ENCODE results near the gene ITGAX.
"Not testable (repeated sequence)": the region's sequence is repeated elsewhere in the genome, so short reads cannot be mapped to it uniquely, and the experiment has no call there.

Gene ITGAX

DNA sequence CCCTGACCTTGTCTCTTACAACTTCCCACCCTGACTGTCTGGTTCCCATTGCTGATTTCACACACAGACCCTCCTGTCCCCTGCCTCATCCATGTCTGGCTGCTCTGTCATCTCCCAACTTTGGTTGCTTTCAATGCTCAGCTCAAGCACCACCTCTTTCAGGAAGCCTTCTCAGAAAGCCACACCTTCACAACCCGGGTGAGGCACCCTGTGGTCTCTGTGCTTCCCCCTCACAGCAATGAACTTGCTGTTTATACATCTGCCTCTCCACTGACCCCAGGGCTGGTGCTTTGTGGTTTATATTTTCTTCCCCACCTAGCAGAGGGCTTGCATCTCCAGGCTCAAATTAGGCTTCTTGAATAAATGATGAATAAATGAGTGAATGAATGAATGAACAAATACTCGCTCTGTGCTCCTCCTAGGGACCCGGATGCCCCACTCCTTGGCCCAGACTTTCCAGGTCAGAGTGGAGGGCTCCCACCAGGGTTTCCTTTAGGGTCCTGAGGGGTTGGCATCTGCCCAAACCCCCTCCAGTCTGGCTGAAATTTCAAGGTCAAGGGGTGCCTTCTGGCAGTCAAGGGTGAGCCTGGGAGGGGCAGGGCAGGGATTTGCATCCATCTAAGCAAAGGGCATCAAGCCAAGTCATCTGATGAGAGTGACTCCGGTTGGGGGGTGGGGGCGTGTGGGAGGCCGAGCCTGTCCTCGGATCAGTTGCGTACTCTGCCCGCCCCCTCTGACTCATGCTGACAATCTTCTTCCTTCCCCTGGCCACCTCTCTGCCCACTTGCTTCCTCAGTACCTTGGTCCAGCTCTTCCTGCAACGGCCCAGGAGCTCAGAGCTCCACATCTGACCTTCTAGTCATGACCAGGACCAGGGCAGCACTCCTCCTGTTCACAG is at the start of gene ITGAX:
Gene ITGAX, plus strand, starts transcription at position 783 of the 898 bp plus-strand sequence. Its CDS starts 79 bp downstream, at position 862.
- no peak for DNase-seq (ENCODE audit: low read depth)

GRCh38 chr16:31305219-31305618 is 49.8 kb upstream of the ITGAX start:
- no peak for DNase-seq (ENCODE audit: low read depth)
- TF ChIP-seq, protein P1, sequence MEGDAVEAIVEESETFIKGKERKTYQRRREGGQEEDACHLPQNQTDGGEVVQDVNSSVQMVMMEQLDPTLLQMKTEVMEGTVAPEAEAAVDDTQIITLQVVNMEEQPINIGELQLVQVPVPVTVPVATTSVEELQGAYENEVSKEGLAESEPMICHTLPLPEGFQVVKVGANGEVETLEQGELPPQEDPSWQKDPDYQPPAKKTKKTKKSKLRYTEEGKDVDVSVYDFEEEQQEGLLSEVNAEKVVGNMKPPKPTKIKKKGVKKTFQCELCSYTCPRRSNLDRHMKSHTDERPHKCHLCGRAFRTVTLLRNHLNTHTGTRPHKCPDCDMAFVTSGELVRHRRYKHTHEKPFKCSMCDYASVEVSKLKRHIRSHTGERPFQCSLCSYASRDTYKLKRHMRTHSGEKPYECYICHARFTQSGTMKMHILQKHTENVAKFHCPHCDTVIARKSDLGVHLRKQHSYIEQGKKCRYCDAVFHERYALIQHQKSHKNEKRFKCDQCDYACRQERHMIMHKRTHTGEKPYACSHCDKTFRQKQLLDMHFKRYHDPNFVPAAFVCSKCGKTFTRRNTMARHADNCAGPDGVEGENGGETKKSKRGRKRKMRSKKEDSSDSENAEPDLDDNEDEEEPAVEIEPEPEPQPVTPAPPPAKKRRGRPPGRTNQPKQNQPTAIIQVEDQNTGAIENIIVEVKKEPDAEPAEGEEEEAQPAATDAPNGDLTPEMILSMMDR (conservative IDR thresholded peaks at IDR 0.05; ENCODE audit: low read length): no peak
- H3K4me3 ChIP-seq (ENCODE audit: low read length): no peak overlapping the region

More for the DNA sequence above, at the start of gene ITGAX:
- no peak within 1 kb of the TSS for H3K4me3 ChIP-seq (ENCODE audit: low read length)
- TF ChIP-seq, protein P1 (conservative IDR thresholded peaks at IDR 0.05; ENCODE audit: low read length): no peak

GRCh38 chr16:31308381-31308780 is 46.6 kb upstream of the ITGAX start:
- not testable (repeated sequence) for H3K4me3 ChIP-seq (ENCODE audit: low read length); DNase-seq (ENCODE audit: low read depth)

DNA sequence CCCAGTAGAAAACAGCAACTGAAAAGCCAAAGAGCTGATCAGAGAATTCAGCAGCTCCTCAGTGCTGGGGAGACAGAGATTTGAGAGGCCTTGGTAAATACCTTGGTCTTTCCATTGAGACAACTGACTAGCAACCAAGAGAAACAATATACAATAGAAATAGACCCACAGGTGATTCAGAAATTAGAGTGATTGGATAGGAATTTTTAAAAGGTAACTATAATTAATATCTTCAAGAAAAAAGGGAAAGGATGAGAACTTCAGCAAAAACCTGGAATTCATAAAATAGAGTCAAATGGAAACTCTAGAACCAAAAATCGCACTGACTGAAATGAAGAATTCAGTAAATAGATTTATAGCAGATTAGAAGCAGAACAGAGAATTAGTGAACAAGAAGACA is 32.5 kb upstream of the ITGAX start:
- TF ChIP-seq, protein P1 (conservative IDR thresholded peaks at IDR 0.05; ENCODE audit: low read length): no peak
- no peak overlapping the region for H3K4me3 ChIP-seq (ENCODE audit: low read length)
- no peak for DNase-seq (ENCODE audit: low read depth)

DNA sequence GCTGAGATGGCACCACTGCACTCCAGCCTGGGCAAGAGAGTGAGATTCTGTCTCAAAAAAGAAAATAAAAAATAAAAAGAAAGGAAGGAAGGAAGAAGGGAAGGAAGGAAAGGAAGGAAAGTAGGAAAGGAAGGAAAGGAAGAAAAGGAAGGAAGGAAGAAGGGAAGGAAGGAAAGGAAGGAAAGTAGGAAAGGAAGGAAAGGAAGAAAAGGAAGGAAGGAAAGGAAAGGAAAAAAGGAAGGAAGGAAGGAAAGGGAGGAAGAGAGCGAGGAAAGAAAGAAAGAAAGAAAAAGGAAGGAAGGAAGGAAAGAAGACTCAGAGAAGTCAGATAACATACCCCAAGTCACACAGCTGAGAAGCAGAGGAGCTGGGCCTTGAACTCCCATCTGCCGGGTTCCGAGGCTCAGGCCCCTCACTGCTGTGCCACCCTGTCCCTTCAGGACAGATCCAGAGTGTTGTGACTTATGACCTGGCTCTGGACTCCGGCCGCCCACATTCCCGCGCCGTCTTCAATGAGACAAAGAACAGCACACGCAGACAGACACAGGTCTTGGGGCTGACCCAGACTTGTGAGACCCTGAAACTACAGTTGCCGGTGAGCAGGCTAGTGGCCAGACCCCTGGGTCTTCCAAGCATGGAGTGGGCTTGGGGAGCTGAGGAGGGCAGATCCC is 30.9 kb upstream of the ITGAX start:
- TF ChIP-seq, protein P1 (conservative IDR thresholded peaks at IDR 0.05; ENCODE audit: low read length): no peak
- H3K4me3 ChIP-seq (ENCODE audit: low read length): no peak overlapping the region
- no peak for DNase-seq (ENCODE audit: low read depth)

GRCh38 chr16:31325171-31325570 is 29.8 kb upstream of the ITGAX start:
- no peak overlapping the region for H3K4me3 ChIP-seq (ENCODE audit: low read length)
- no peak for DNase-seq (ENCODE audit: low read depth)
- TF ChIP-seq, protein P1 (conservative IDR thresholded peaks at IDR 0.05; ENCODE audit: low read length): no peak

- H3K4me3 ChIP-seq (ENCODE audit: low read length): no peak overlapping the region
- TF ChIP-seq, protein P1 (conservative IDR thresholded peaks at IDR 0.05; ENCODE audit: low read length): no peak
- no peak for DNase-seq (ENCODE audit: low read depth)
Measured at GRCh38 chr16:31327646-31328225, 27.2 kb upstream of the ITGAX start.

Data from AG10803 (cell line).